GM21423 (cell line): Measurements from ENCODE around the gene CERS6.

ENCODE experiments used
- ATAC-seq: cut with Tn5 transposase; IDR thresholded peaks from one replicate; pipeline ENCODE4 v1.9.1; 2021; ENCODE audit warnings: mild to moderate bottlenecking, moderate library complexity; ENCODE audit not compliant: unreplicated experiment

The CERS6 gene

GRCh38 chr2:168692132-168692744, 236.2 kb downstream of the CERS6 start:
- no peak for ATAC-seq

- no peak for ATAC-seq
These were observed 238.1 kb downstream of the CERS6 start for GRCh38 chr2:168694173-168694572.

- ATAC-seq = no peak
These were observed 238.8 kb downstream of the CERS6 start for GRCh38 chr2:168694866-168695265.

- ATAC-seq = no peak
These were observed 241.6 kb downstream of the CERS6 start for GRCh38 chr2:168697668-168698121.

GRCh38 chr2:168698969-168699368, 242.9 kb downstream of the CERS6 start:
- no peak for ATAC-seq

- no peak for ATAC-seq
These were observed 243.9 kb downstream of the CERS6 start for GRCh38 chr2:168699844-168700417.

- ATAC-seq = no peak
These were observed 244.7 kb downstream of the CERS6 start for GRCh38 chr2:168700615-168701245.

- no peak for ATAC-seq
These were observed 246.5 kb downstream of the CERS6 start for GRCh38 chr2:168702579-168702978.

- ATAC-seq = no peak
These were observed 247.9 kb downstream of the CERS6 start for GRCh38 chr2:168703926-168704325.

- no peak for ATAC-seq
These were observed 249.7 kb downstream of the CERS6 start for GRCh38 chr2:168705534-168706470.

GRCh38 chr2:168706806-168707205, 250.7 kb downstream of the CERS6 start:
- ATAC-seq = no peak

GRCh38 chr2:168708080-168708479, 252.0 kb downstream of the CERS6 start:
- ATAC-seq = no peak

GRCh38 chr2:168710754-168711467, 254.8 kb downstream of the CERS6 start:
- ATAC-seq = no peak

GRCh38 chr2:168712053-168712452, 256.0 kb downstream of the CERS6 start:
- ATAC-seq = peak; percentile 96

- ATAC-seq = no peak
These were observed 257.3 kb downstream of the CERS6 start for GRCh38 chr2:168713325-168713724.

GRCh38 chr2:168715849-168716248, 259.8 kb downstream of the CERS6 start:
- no peak for ATAC-seq

- ATAC-seq = no peak
These were observed 260.8 kb downstream of the CERS6 start for GRCh38 chr2:168716839-168717238.

GRCh38 chr2:168717790-168718502, 261.9 kb downstream of the CERS6 start:
- no peak for ATAC-seq

GRCh38 chr2:168718622-168719021, 262.6 kb downstream of the CERS6 start:
- no peak for ATAC-seq

GRCh38 chr2:168719446-168719845, 263.4 kb downstream of the CERS6 start:
- no peak for ATAC-seq
